Tibial nerve (tissue), 4 donors: ENCODE measurements around the gene ANKS1A. TPM values are rescaled to one million over a fixed set of nuclear protein-coding genes. Genes with fewer than 3 reads are reported as not detected.

ENCODE experiments used
- DNase-seq, 2 donors: peaks; one replicate each; pipeline ENCODE4 v3.0.0-alpha.2; 2019; ENCODE audit warnings: low spot score in 2 of 2
- H3K27ac ChIP-seq, 4 donors: fragments of 200-600 bp; sonication (generic) in 3 of 4; one replicate each; pipeline ENCODE4 v1.5.1; 2017 to 2019; ENCODE audit warnings: mild to moderate bottlenecking in 1 of 4
- H3K27me3 ChIP-seq, 2 donors: fragments of 200-600 bp; sonication (generic) in 1 of 2; one replicate each; pipeline versions ENCODE4 v1.5.1 to v1.6.0; 2017 to 2019
- H3K36me3 ChIP-seq, 3 donors: fragments of 200-600 bp; sonication (generic); one replicate each; pipeline ENCODE4 v1.5.1; 2018 to 2019
- H3K4me1 ChIP-seq, 4 donors: fragments of 200-600 bp; sonication (generic) in 3 of 4; one replicate each; pipeline ENCODE4 v1.5.1; 2017 to 2019
- H3K4me3 ChIP-seq, 4 donors: fragments of 200-600 bp; sonication (generic) in 3 of 4; one replicate each; pipeline ENCODE4 v1.5.1; 2017 to 2019; ENCODE audit warnings: mild to moderate bottlenecking in 1 of 4, moderate library complexity in 1 of 4
- H3K9me3 ChIP-seq, 4 donors: fragments of 200-600 bp; sonication (generic) in 3 of 4; one replicate each; pipeline ENCODE4 v1.5.1; 2017 to 2019
- EP300 ChIP-seq, 2 donors: sonication (generic); formaldehyde crosslinking; IDR thresholded peaks; one replicate each; pipeline ENCODE4 v1.6.1; 2017; ENCODE audit warnings: antibody characterized with exemption in 2 of 2, mild to moderate bottlenecking in 1 of 2
- POLR2A ChIP-seq, 2 donors: fragments of 450-650 bp; IDR thresholded peaks; one replicate each; pipeline ENCODE4 v1.6.1; 2017; ENCODE audit warnings: antibody characterized with exemption in 2 of 2, mild to moderate bottlenecking in 2 of 2, moderate library complexity in 2 of 2
- WGBS, 2 donors: methylation state at CpG; one replicate each; pipeline ENCODE4 v1.1.5; 2018; 5-methylcytosine and 5-hydroxymethylcytosine counted together
- total RNA-seq, 4 donors: library from RNA; depleted of rRNA; stranded (reverse); fragments of >200 nt; gene quantifications; one replicate each; pipeline ENCODE4 v1.1.0, GENCODE V29; 2016
- TF ChIP-seq, protein P1 (sequence below), 5 experiments: fragments of 200-600 bp in 3 of 5; fragments of 450-650 bp in 2 of 5; sonication (generic) in 3 of 5; IDR thresholded peaks; one replicate each; pipeline ENCODE4 v1.5.1; 2016 to 2019; ENCODE audit warnings: antibody characterized with exemption in 5 of 5, mild to moderate bottlenecking in 3 of 5, moderate library complexity in 2 of 5

Gene ANKS1A
- total RNA-seq, 4 donors from 2014 or later: 39.3 to 55.9 (median 44.0) TPM

- no peaks in the 10 kb centered on the region for H3K27me3 ChIP-seq
- no peak overlapping the region for H3K4me3 ChIP-seq
- 88 to 94% methylated on average over 5 of the region's 5 CpGs for WGBS, 2 donors
- no peak overlapping the region for H3K27ac ChIP-seq
- no peak for DNase-seq
- no peaks in the 10 kb centered on the region for H3K36me3 ChIP-seq
- TF ChIP-seq EP300 (IDR thresholded peaks at IDR 0.05): no peak
- TF ChIP-seq POLR2A (IDR thresholded peaks at IDR 0.05): no peak
- TF ChIP-seq, protein P1, sequence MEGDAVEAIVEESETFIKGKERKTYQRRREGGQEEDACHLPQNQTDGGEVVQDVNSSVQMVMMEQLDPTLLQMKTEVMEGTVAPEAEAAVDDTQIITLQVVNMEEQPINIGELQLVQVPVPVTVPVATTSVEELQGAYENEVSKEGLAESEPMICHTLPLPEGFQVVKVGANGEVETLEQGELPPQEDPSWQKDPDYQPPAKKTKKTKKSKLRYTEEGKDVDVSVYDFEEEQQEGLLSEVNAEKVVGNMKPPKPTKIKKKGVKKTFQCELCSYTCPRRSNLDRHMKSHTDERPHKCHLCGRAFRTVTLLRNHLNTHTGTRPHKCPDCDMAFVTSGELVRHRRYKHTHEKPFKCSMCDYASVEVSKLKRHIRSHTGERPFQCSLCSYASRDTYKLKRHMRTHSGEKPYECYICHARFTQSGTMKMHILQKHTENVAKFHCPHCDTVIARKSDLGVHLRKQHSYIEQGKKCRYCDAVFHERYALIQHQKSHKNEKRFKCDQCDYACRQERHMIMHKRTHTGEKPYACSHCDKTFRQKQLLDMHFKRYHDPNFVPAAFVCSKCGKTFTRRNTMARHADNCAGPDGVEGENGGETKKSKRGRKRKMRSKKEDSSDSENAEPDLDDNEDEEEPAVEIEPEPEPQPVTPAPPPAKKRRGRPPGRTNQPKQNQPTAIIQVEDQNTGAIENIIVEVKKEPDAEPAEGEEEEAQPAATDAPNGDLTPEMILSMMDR (IDR thresholded peaks at IDR 0.05): no peak
- no peaks in the 10 kb centered on the region for H3K9me3 ChIP-seq
- H3K4me1 ChIP-seq: peaks cover 0 to 54% (median 6%) of the 10 kb centered on the region in 4 donors
Measured at GRCh38 chr6:34911822-34912221, 22.8 kb downstream of the ANKS1A start.

DNA sequence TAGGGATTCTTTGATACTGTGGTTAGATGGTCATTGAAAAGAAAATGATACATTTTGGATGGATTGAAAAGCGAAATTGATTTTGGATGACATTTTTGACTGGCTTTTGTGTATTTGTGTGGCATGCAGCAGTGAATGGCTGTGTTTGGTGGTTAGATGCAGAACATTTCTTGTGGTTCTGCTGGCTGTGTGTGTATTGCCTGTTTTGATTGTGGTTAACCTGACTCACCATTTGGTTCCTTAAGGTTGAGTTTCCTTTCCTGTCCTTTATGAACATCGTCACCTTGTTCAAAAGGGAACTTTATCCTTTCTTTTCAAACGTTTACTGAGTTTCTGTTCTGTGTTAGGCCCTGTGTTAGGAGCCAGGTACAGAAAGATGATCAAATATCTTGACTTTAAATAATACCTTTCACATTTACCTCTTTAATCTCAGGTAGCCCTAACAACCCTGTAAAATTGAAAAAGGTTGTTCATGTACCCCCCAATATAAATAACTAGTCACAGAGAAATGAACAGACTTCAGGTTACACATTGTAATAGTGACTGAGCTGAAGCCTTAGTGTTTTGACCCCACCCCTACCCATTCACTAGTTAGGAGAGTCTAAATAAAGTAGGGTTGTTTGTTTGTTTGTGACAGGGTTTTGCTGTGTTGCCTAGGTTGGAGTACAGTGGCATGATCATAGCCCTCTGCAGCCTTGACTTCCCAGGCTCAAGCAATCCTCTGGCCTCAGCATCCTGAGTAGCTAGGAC is 23.8 kb downstream of the ANKS1A start:
- H3K4me3 ChIP-seq: no peak overlapping the region
- H3K36me3 ChIP-seq: no peaks in the 10 kb centered on the region
- no peaks in the 10 kb centered on the region for H3K9me3 ChIP-seq
- peaks cover 0 to 64% (median 10%) of the 10 kb centered on the region in 4 donors for H3K4me1 ChIP-seq
- no peak overlapping the region for H3K27ac ChIP-seq
- TF ChIP-seq, protein P1 (IDR thresholded peaks at IDR 0.05): no peak
- TF ChIP-seq POLR2A (IDR thresholded peaks at IDR 0.05) (no peak), EP300 (IDR thresholded peaks at IDR 0.05) (no peak)
- H3K27me3 ChIP-seq: no peaks in the 10 kb centered on the region
- WGBS, 2 donors: 77 to 79% methylated on average over 3 of the region's 3 CpGs
- no peak for DNase-seq

- TF ChIP-seq POLR2A (IDR thresholded peaks at IDR 0.05) (no peak), EP300 (IDR thresholded peaks at IDR 0.05) (no peak)
- TF ChIP-seq, protein P1 (IDR thresholded peaks at IDR 0.05): no peak
- 80 to 84% methylated on average over 4 of the region's 4 CpGs for WGBS, 2 donors
- Histone ChIP-seq H3K4me1 (peaks cover 0 to 66% (median 12%) of the 10 kb centered on the region in 4 donors), H3K27ac (peak overlapping the region in 1 of 4 donors; percentile 29), H3K9me3 (no peaks in the 10 kb centered on the region), H3K36me3 (no peaks in the 10 kb centered on the region), H3K27me3 (no peaks in the 10 kb centered on the region), H3K4me3 (no peak overlapping the region)
- no peak for DNase-seq
Measured at GRCh38 chr6:34914358-34914757, 25.3 kb downstream of the ANKS1A start.

- H3K27ac ChIP-seq: peak overlapping the region in 3 of 4 donors; percentile 9 to 70 (median 12)
- no peaks in the 10 kb centered on the region for H3K9me3 ChIP-seq
- H3K27me3 ChIP-seq: no peaks in the 10 kb centered on the region
- 76 to 82% methylated on average over 4 of the region's 4 CpGs for WGBS, 2 donors
- DNase-seq: no peak
- peaks cover 0 to 50% (median 13%) of the 10 kb centered on the region in 4 donors for H3K4me1 ChIP-seq
- H3K4me3 ChIP-seq: no peak overlapping the region
- TF ChIP-seq POLR2A (IDR thresholded peaks at IDR 0.05) (no peak), EP300 (IDR thresholded peaks at IDR 0.05) (no peak)
- TF ChIP-seq, protein P1 (IDR thresholded peaks at IDR 0.05): no peak
- no peaks in the 10 kb centered on the region for H3K36me3 ChIP-seq
Measured at GRCh38 chr6:34916348-34916967, 27.4 kb downstream of the ANKS1A start.
